ELR (cell line): Measurements from ENCODE around the gene PACS1.
"Not testable (repeated sequence)": the region's sequence is repeated elsewhere in the genome, so short reads cannot be mapped to it uniquely, and the experiment has no call there.

Experiments used
- DNase-seq: peaks from one replicate; pipeline ENCODE4 v3.0.0-alpha.2; 2015; ENCODE audit warnings: low read depth

PACS1 gene

DNA sequence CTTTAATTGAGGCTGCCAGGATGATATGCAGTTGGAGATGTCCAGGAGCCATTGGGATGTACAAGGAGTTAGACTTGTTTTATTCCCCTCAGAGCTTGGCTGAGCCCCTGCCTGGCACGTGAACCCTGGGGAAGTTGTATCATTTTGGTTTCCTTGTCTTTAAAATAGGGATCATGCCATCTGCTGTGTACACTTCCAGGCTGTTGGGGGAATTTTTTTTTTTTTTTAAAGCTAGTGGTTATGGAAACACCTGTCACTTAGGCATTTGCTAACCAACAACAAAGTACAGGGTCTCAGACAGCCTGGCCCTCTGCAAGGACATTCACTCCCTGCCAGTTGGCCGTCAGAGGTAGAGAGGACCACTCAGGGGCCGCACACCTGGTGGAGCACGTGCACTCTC is 189.9 kb downstream of the PACS1 start:
- DNase-seq, result no peak

- DNase-seq, result no peak
Observed at GRCh38 chr11:66261578-66261977, 191.5 kb downstream of the PACS1 start.

DNA sequence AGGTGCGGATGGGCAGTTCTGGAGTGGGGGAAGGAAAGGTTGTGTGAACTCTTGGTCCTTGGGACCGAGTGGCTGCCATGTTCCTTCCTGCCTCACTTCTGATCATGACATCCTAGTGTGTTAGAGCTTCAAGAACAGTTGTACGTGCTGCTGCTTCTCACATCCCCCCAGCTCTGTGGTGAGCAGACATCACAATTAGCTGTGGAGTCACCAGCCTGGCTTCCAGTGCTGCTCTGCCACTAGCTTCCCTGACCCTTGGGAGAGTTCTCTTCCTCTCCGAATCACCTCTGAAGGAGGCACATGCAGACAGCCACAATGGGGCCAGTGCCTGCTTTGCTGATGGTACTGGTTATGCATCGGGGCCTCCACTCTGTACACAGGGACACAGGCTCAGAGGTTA is 192.1 kb downstream of the PACS1 start:
- no peak for DNase-seq

GRCh38 chr11:66262696-66263095 is 192.6 kb downstream of the PACS1 start:
- DNase-seq, result no peak

- DNase-seq, result no peak
Observed at GRCh38 chr11:66263231-66263630, 193.2 kb downstream of the PACS1 start.

DNA sequence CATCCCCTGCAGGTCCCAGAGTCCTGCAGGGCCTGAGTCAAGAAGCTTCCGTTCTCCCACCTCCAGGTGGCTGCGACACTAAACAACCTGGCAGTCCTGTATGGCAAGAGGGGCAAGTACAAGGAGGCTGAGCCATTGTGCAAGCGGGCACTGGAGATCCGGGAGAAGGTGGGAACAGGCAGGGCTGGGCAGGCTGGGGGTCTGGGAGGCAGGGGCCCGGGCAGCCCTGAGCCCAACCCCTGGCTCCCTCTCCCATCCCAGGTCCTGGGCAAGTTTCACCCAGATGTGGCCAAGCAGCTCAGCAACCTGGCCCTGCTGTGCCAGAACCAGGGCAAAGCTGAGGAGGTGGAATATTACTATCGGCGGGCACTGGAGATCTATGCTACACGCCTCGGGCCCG is 193.7 kb downstream of the PACS1 start:
- no peak for DNase-seq

DNA sequence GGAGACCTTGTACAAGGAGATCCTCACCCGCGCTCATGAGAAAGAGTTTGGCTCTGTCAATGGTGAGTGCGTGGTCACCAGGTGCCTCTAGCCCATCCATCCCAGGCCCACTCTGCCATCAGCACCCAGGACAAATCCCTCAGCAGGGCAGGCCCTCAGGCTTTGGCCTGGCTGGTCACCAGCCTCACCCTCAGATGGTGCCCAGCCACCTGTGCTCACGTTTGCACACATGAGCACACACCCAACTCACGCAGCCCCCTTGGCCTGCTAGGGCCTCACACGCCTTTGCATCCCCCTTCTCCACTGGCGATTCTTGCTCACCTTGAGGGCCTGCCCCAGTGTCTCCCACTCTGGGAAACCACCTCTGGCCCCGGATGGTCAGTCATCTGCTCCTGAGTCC is 194.3 kb downstream of the PACS1 start:
- no peak for DNase-seq

DNA sequence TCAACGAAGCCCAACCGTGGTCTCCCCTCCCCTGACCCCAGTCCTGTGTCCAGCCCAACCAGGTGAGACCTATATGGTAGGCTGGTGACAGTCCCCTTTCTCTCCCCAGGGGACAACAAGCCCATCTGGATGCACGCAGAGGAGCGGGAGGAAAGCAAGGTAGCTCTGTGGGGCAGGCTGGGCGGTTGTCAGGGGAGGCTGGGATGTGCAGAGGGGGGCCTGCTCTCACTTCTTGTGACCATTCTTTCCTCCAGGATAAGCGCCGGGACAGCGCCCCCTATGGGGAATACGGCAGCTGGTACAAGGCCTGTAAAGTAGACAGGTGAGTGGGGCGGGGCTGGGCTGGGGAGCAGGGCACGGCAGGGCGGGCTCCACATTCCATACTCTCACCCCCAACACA is 194.8 kb downstream of the PACS1 start:
- DNase-seq, result peak; percentile 30

- DNase-seq, result no peak
Observed at GRCh38 chr11:66265531-66266377, 195.7 kb downstream of the PACS1 start.

DNA sequence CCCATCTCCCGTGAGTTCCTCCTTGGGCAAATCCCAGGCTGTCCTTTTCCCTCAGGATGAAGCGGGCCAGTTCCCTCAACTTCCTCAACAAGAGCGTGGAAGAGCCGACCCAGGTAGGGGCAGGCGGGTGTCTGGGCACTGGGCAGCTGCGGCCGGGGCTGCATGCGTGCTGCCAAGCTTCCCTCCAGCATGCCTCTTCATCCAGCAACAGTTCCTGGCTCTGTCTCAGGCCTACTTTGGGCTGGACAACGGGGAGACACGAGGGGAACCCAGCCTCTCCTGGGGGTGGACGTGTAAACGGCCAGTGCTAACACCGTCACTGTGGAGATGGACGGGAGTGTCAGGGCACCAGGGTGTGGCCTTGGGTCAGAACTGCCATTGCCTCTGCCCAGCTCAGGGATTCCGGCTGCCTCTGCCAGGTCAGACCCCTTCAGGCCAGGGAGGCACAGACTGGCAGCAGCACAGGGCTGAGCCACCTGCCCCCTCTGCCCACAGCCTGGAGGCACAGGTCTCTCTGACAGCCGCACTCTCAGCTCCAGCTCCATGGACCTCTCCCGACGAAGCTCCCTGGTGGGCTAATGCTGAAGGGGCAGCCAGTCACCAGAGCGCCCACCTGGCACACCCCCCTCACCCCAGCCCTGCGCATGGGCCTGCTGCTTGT is 196.4 kb downstream of the PACS1 start:
- DNase-seq, result no peak

GRCh38 chr11:66267039-66267378 is 196.9 kb downstream of the PACS1 start:
- no peak for DNase-seq

GRCh38 chr11:66267379-66268243 is 197.5 kb downstream of the PACS1 start:
- DNase-seq, result peak; percentile 87

DNA sequence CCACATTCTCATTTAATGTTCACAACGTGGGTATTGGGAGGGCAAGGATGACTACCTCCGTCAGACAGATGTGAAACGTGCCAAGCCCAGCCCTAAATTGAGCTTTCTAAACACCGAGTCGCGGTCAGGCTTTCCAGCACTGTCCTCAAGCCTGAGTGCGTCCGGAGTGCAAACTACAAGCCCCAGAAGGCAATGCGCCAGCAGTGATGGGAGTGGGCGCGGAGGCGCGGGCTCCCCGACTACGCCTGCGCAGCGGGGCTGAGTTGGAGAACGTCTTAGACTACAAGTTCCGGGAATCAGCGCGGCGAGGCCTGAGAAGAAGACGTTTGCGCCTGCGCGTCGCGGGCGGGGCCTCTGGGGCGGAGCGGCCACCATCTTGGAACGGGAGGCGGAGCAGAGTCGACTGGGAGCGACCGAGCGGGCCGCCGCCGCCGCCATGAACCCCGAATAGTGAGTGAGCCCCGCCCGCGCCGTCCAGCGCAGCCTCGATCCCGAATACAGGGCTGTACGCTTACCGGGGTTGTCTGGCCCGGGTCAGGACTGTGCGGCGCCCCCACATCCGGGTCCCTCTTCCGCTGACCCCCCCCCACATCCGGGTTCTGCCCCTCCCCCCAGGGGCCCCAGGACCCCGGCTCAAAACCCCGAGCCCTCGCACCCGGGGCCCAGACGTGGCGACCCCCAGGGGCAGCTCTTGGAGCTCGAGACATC is 198.3 kb downstream of the PACS1 start, which contains the start of gene RAB1B:
Gene RAB1B (plus strand): TSS at position 396 of the 708 bp plus-strand sequence. CDS start 41 bp downstream, at position 437.
- peak; percentile 100 for DNase-seq

GRCh38 chr11:66268952-66269905 is 199.2 kb downstream of the PACS1 start:
- DNase-seq, result peak; percentile 64

DNA sequence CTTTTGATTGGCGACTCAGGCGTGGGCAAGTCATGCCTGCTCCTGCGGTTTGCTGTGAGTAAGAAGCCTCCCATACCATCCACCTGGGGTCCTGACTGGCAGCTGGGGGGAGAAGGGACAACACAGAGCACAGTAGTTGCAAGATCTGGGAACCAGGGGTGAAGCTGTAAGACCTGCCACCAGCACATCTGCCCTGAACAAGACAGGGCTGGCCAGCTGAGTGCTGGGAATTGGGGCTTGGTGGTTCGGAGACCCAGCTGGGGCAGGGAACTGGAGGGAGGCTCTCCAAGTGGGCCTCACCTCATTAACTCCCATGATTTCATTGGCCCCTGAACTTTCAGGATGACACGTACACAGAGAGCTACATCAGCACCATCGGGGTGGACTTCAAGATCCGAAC is 201.7 kb downstream of the PACS1 start:
- no peak for DNase-seq

GRCh38 chr11:66272596-66272995 is 202.5 kb downstream of the PACS1 start:
- no peak for DNase-seq

GRCh38 chr11:66274219-66274618 is 204.1 kb downstream of the PACS1 start:
- DNase-seq, result no peak

DNA sequence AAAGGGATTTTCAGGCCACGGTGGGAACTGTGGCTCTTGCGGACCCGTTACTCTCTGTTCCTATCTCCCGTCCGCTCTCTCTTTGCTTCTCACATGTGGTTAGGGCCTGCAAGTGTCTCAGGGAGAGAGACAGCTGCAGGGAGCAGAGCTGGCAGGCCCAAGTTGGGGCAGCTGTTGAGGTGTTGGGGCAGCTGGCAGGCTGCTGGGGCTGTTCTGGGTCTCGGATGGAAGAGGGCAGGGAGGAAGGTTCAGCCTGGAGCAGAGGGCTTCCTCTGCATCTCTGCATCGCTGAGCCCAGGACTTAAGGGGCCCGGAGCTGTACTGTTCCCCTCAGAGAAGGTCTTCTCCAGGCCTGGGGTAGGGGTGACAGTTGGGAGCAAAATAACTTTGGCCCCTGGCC is 205.3 kb downstream of the PACS1 start:
- DNase-seq, result no peak

DNA sequence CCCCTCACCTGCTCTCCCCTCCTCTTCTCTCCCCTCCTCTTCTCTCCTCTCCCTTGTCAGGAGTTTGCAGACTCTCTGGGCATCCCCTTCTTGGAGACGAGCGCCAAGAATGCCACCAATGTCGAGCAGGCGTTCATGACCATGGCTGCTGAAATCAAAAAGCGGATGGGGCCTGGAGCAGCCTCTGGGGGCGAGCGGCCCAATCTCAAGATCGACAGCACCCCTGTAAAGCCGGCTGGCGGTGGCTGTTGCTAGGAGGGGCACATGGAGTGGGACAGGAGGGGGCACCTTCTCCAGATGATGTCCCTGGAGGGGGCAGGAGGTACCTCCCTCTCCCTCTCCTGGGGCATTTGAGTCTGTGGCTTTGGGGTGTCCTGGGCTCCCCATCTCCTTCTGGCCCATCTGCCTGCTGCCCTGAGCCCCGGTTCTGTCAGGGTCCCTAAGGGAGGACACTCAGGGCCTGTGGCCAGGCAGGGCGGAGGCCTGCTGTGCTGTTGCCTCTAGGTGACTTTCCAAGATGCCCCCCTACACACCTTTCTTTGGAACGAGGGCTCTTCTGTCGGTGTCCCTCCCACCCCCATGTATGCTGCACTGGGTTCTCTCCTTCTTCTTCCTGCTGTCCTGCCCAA is 206.0 kb downstream of the PACS1 start:
- no peak for DNase-seq

- not testable (repeated sequence) for DNase-seq
Observed at GRCh38 chr11:66276619-66277018, 206.5 kb downstream of the PACS1 start.
